ENCODE measurements around the gene ICOS. TPM values are rescaled to one million over a fixed set of nuclear protein-coding genes. Genes with fewer than 3 reads are reported as not detected.

ICOS gene
- total RNA-seq, 4 donors from 2014 or later, result 0.41 to 1.3 (median 0.60) TPM; not detected in 1

DNA sequence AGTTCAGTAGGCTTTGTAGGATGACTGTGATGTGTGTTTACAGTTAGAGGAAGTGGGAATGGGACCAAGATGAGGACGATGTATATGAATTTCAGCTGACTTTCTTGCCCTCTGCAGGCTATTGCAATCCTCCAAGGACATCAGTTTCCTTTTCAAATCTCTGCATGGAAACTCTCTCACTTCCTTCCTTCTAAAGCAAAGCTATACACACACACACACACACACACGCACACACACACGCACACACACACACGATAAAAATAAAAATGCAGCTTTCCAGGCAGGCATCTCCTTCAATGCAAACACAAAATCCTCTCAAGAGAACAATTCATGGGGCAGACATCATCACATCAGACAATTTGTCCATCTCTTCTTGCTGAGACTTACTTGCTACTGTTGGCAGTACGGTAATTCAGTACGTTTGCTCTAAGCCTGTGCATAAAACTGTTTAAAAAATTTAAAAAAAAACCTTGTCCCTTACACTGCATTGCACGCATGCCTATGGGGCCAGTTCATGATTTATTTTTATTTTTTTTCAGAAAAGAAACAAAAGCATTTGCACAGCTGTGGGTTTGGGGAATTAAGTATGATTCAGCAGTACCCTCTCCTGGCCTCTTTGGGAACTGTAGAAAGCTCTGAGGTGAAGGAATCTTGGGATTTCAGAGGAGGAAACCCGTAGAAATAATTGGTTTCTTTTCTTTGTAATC is 27.1 kb upstream of the ICOS start:
- Histone ChIP-seq H3K4me3 (peak overlapping the region in 1 of 4 donors; percentile 25), H3K4me1 (peaks cover 0 to 20% (median 11%) of the 10 kb centered on the region in 4 donors), H3K36me3 (no peaks in the 10 kb centered on the region), H3K9me3 (no peaks in the 10 kb centered on the region), H3K27me3 (no peaks in the 10 kb centered on the region), H3K27ac (peak overlapping the region in 2 of 4 donors; percentile 19 to 44)
- intact Hi-C loops (cut with DNase I; ENCODE audit: low total_unique reads), result loop anchor here (10.0 kb wide), 1 partner anchor 95 kb away; no protein-coding TSS in a partner anchor
- 10 to 14% methylated on average over 8 of the region's 8 CpGs for WGBS, 2 donors (ENCODE audit: low coverage in 1 of 2)
- DNase-seq, result peak; percentile 11
- in situ Hi-C loops (cut with MboI; ENCODE audit: low pct_ligation_motif_present in 1 of 4, low pct_unique_long_range_greater_than_20kb in 1 of 4, low sequenced_read_pairs in 3 of 4), result loop anchor here in 2 of 4 donors (25.0 kb wide), 2 partner anchors 422 to 672 kb away; partner anchors contain the start of gene CYP20A1 (in 1 of the 2)
- TF ChIP-seq POLR2A (IDR thresholded peaks at IDR 0.05) (no peak), POLR2AphosphoS5 (IDR thresholded peaks at IDR 0.05) (no peak), EP300 (IDR thresholded peaks at IDR 0.05; ENCODE audit: low read depth) (no peak)
- TF ChIP-seq, protein P1, sequence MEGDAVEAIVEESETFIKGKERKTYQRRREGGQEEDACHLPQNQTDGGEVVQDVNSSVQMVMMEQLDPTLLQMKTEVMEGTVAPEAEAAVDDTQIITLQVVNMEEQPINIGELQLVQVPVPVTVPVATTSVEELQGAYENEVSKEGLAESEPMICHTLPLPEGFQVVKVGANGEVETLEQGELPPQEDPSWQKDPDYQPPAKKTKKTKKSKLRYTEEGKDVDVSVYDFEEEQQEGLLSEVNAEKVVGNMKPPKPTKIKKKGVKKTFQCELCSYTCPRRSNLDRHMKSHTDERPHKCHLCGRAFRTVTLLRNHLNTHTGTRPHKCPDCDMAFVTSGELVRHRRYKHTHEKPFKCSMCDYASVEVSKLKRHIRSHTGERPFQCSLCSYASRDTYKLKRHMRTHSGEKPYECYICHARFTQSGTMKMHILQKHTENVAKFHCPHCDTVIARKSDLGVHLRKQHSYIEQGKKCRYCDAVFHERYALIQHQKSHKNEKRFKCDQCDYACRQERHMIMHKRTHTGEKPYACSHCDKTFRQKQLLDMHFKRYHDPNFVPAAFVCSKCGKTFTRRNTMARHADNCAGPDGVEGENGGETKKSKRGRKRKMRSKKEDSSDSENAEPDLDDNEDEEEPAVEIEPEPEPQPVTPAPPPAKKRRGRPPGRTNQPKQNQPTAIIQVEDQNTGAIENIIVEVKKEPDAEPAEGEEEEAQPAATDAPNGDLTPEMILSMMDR (IDR thresholded peaks at IDR 0.05), result peak; percentile 64 to 78 (median 72)

DNA sequence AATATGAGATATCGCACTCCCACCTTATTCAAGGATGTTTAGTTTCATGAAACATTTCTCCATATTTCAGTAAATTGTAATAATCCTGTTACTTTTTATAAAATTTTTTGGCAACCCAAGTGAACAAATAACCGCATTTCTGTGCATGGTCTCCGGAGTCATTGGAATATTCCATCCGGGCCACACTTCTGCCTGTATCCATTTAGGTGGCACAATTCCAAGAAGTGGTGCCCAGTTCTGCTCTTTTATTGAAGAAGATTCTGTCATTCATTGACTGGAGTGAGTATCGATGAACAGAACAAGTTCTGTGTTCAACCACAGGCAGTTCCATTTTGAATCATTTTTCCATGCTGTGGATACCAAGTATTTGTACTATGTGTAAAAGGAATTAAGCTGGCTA is 26.6 kb upstream of the ICOS start:
- 30 to 35% methylated on average over 5 of the region's 5 CpGs for WGBS, 2 donors (ENCODE audit: low coverage in 1 of 2)
- H3K36me3 ChIP-seq, result no peaks in the 10 kb centered on the region
- H3K27me3 ChIP-seq, result no peaks in the 10 kb centered on the region
- H3K4me1 ChIP-seq, result peaks cover 0 to 25% (median 11%) of the 10 kb centered on the region in 4 donors
- no peak overlapping the region for H3K27ac ChIP-seq
- no peak for TF ChIP-seq POLR2A (IDR thresholded peaks at IDR 0.05)
- TF ChIP-seq, protein P1 (IDR thresholded peaks at IDR 0.05), result peak in 1 of 5 experiments; percentile 2
- H3K4me3 ChIP-seq, result peak overlapping the region in 1 of 4 donors; percentile 25
- intact Hi-C loops (cut with DNase I; ENCODE audit: low total_unique reads), result loop anchor here (10.0 kb wide), 1 partner anchor 95 kb away; no protein-coding TSS in a partner anchor
- in situ Hi-C loops (cut with MboI; ENCODE audit: low pct_ligation_motif_present in 1 of 4, low pct_unique_long_range_greater_than_20kb in 1 of 4, low sequenced_read_pairs in 3 of 4), result loop anchor here in 3 of 4 donors (10.0 to 25.0 kb wide), 3 partner anchors 423 to 673 kb away; partner anchors contain the start of gene CYP20A1 (in 1 of the 3)
- DNase-seq, result no peak
- H3K9me3 ChIP-seq, result no peaks in the 10 kb centered on the region

GRCh38 chr2:203913947-203914346 is 22.6 kb upstream of the ICOS start:
- DNase-seq, result no peak
- Histone ChIP-seq H3K9me3 (no peaks in the 10 kb centered on the region), H3K27ac (no peak overlapping the region), H3K36me3 (no peaks in the 10 kb centered on the region), H3K4me1 (peaks cover 0 to 22% (median 6%) of the 10 kb centered on the region in 4 donors), H3K4me3 (no peak overlapping the region), H3K27me3 (no peaks in the 10 kb centered on the region)
- intact Hi-C loops (cut with DNase I; ENCODE audit: low total_unique reads) (no loop called here), in situ Hi-C loops (cut with MboI; ENCODE audit: low pct_ligation_motif_present in 1 of 4, low pct_unique_long_range_greater_than_20kb in 1 of 4, low sequenced_read_pairs in 3 of 4) (loop anchor here in 3 of 4 donors (10.0 to 25.0 kb wide), 3 partner anchors 427 to 677 kb away; partner anchors contain the start of gene CYP20A1 (in 1 of the 3))
- TF ChIP-seq POLR2A (IDR thresholded peaks at IDR 0.05), result no peak
- TF ChIP-seq, protein P1 (IDR thresholded peaks at IDR 0.05), result no peak
- TF ChIP-seq EP300 (IDR thresholded peaks at IDR 0.05; ENCODE audit: low read depth), result no peak
- TF ChIP-seq POLR2AphosphoS5 (IDR thresholded peaks at IDR 0.05), result no peak
- WGBS, 2 donors (ENCODE audit: low coverage in 1 of 2), result 58 to 70% methylated on average over 8 of the region's 8 CpGs

DNA sequence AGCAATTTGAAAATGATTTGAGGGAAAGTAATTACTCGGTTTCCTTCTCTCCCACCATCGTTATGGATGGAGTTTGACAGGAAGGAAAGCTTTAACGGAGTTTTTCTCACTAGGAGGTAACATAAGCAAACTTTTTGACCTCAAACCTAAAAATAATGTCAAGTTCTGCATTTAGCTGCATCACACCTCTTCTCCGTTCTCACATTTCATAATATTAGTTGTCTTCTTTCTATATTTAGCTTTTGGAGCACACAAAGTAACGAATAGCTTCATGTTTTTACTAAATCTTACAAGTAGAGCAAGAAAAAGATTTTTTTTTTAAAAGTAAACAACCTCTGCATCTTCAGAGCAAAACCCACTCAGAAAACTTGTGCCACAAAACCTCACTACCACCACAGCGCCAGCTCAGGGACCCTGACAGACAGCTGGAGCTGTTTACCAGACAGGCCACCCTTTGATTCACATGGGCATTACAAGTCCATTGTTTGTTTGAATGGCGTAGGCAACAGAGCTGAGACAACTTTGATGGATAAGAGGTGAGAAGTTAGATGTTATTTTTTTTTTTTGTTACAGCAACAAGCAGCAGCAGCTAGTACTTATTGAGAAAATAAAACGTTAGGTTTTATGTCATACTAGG is 21.9 kb upstream of the ICOS start:
- in situ Hi-C loops (cut with MboI; ENCODE audit: low pct_ligation_motif_present in 1 of 4, low pct_unique_long_range_greater_than_20kb in 1 of 4, low sequenced_read_pairs in 3 of 4) (loop anchor here in 3 of 4 donors (10.0 to 25.0 kb wide), 3 partner anchors 427 to 677 kb away; partner anchors contain the start of gene CYP20A1 (in 1 of the 3)), intact Hi-C loops (cut with DNase I; ENCODE audit: low total_unique reads) (no loop called here)
- no peak for DNase-seq
- Histone ChIP-seq H3K27me3 (no peaks in the 10 kb centered on the region), H3K4me1 (peaks cover 0 to 15% (median under 1%) of the 10 kb centered on the region in 4 donors), H3K4me3 (no peak overlapping the region), H3K9me3 (no peaks in the 10 kb centered on the region), H3K36me3 (no peaks in the 10 kb centered on the region), H3K27ac (no peak overlapping the region)
- 61 to 83% methylated on average over 8 of the region's 8 CpGs for WGBS, 2 donors (ENCODE audit: low coverage in 1 of 2)
- TF ChIP-seq EP300 (IDR thresholded peaks at IDR 0.05; ENCODE audit: low read depth) (no peak), POLR2A (IDR thresholded peaks at IDR 0.05) (no peak), POLR2AphosphoS5 (IDR thresholded peaks at IDR 0.05) (no peak)
- TF ChIP-seq, protein P1 (IDR thresholded peaks at IDR 0.05), result no peak
